Neutrophil (primary cell): ENCODE results near the gene LPAR4.

Experiments used
- H3K27ac ChIP-seq: fragments of 200-600 bp; sonication (generic); 2 replicates; pipeline ENCODE4 v1.5.1; 2016; ENCODE audit warnings: mild to moderate bottlenecking, moderate library complexity
- H3K27me3 ChIP-seq: fragments of 200-600 bp; sonication (generic); 2 replicates; pipeline ENCODE4 v1.6.0; 2016; ENCODE audit warnings: mild to moderate bottlenecking
- H3K36me3 ChIP-seq: fragments of 200-600 bp; sonication (generic); 2 replicates; pipeline ENCODE4 v1.5.1; 2017
- H3K4me1 ChIP-seq, 2 experiments: fragments of 200-600 bp in 1 of 2; sonication (generic) in 1 of 2; 1 replicate in 1 of 2; 2 replicates in 1 of 2; pipeline versions ENCODE4 v1.5.1 to v1.6.1; 2013 to 2016; ENCODE audit warnings: low read depth in 1 of 2, low read length in 1 of 2, mild to moderate bottlenecking in 1 of 2, moderate library complexity in 1 of 2; ENCODE audit not compliant: control insufficient read depth in 1 of 2, insufficient read depth in 1 of 2
- H3K4me3 ChIP-seq, 2 experiments: fragments of 200-600 bp in 1 of 2; sonication (generic) in 1 of 2; 1 replicate in 1 of 2; 2 replicates in 1 of 2; pipeline ENCODE4 v1.5.1; 2013 to 2016; ENCODE audit warnings: low read depth in 1 of 2, low read length in 1 of 2, mild to moderate bottlenecking in 1 of 2, moderate library complexity in 1 of 2
- H3K9me3 ChIP-seq: fragments of 200-600 bp; sonication (generic); 2 replicates; pipeline ENCODE4 v1.5.1; 2016
- CTCF ChIP-seq: fragments of 200-600 bp; sonication (generic); IDR thresholded peaks from 2 replicates; pipeline ENCODE4 v1.5.1; 2016; ENCODE audit warnings: antibody characterized with exemption

The LPAR4 gene

DNA sequence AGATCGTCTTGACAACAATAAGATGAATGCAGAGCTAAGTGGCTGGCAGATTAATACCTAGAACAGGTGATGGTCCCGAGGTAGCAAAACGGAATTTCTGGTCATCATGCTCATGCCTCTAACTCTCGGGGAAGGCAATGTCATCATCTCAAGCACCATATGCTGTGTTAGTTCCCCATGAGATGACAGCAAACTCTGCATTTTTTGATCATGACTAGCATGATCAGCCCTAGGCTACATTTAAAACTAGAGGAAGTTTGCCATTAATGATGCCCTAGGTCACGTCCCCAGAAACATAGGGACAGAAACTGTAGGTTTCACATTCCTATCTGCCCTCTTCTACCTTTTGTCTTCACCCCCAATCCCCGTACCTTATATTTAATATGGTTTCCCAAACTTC, 11.6 kb downstream of the LPAR4 start:
- Histone ChIP-seq H3K27ac (no peak overlapping the region), H3K4me1 (no peaks in the 10 kb centered on the region), H3K27me3 (no peaks in the 10 kb centered on the region), H3K4me3 (no peak overlapping the region), H3K9me3 (no peaks in the 10 kb centered on the region), H3K36me3 (no peaks in the 10 kb centered on the region)
- no peak for TF ChIP-seq CTCF

DNA sequence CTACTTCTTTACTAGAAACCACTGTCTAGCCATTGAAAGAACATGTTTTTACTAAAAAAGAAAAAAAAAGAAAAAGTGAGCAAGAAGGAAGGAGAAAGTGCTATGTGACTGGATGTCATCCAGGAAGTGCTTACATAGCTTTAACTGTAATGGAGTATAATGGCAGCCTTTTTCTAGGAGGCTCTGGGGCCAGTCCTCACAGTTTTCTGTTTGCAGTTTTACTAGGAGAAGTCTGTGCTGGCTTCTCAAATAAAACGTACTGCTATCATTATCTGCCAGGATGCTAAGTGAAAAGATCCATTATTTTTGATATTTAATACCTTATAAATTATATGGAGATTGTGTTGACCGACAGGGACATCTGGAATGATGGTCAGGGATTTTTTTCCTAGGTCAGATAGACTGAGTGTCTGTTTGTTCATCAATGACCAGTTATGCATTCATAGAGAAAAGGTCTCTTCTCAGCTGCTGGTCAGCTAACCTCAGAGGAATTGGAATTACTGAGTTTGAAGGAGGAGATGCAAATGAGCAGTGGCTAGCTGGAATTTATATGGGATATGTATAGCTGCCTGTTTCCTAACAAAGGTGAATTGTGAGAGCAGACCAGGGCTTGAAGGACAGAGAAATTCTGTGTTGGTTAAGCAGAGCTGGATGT, 21.7 kb downstream of the LPAR4 start:
- Histone ChIP-seq H3K36me3 (no peaks in the 10 kb centered on the region), H3K27ac (no peak overlapping the region), H3K9me3 (no peaks in the 10 kb centered on the region), H3K27me3 (no peaks in the 10 kb centered on the region), H3K4me1 (no peaks in the 10 kb centered on the region), H3K4me3 (no peak overlapping the region)
- TF ChIP-seq CTCF, result no peak

GRCh38 chrX:78769946-78770345, 22.4 kb downstream of the LPAR4 start:
- Histone ChIP-seq H3K9me3 (no peaks in the 10 kb centered on the region), H3K4me3 (no peak overlapping the region), H3K4me1 (no peaks in the 10 kb centered on the region), H3K27me3 (no peaks in the 10 kb centered on the region), H3K36me3 (no peaks in the 10 kb centered on the region), H3K27ac (no peak overlapping the region)
- TF ChIP-seq CTCF, result no peak

DNA sequence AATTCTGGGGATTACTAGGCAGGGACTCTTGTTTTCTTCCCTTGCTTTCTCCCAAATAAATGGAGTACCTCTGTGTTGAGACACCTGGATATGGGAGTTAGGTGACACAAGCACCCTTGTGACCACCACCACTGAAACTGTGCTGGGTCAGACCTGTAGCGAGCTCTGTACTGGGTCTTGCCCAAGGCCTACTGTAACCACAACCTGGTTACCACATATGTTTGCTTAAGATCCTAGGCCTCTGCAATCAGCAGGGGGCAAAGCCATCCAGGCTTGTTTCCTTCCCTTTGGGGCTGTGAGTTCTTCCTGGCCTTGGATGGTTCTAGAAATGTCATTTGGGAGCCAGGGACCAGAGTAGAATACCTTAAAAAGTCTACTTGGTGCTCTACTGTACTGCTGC, 49.4 kb downstream of the LPAR4 start:
- H3K27ac ChIP-seq, result peak overlapping the region; percentile 70
- H3K9me3 ChIP-seq, result no peaks in the 10 kb centered on the region
- H3K4me1 ChIP-seq, result peaks cover 28 to 37% of the 10 kb centered on the region in 2 experiments
- TF ChIP-seq CTCF, result no peak
- H3K4me3 ChIP-seq, result no peak overlapping the region
- no peaks in the 10 kb centered on the region for H3K27me3 ChIP-seq
- no peaks in the 10 kb centered on the region for H3K36me3 ChIP-seq

DNA sequence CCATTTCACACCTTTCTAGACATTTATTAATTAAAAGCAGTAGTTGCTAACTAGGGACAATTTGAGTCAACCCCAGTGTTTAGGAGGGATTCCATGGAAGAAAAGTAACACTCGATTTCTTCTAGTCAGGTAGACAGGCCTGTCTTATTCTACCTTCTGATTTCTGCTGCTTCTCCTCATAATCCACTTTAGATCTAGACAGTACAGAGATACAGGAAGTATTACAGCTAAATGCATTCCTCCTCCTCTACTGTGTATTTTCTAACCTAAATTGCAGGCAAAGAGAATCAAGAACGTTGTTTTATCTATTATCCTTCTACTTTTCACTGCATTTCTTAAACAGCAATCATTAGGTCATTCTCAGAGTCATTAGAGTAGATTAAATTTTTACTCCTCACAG, 52.6 kb downstream of the LPAR4 start:
- Histone ChIP-seq H3K4me3 (no peak overlapping the region), H3K27ac (peak overlapping the region; percentile 13), H3K36me3 (no peaks in the 10 kb centered on the region), H3K27me3 (no peaks in the 10 kb centered on the region), H3K9me3 (no peaks in the 10 kb centered on the region), H3K4me1 (peaks cover 28 to 37% of the 10 kb centered on the region in 2 experiments)
- no peak for TF ChIP-seq CTCF
